Raji (cell line): ENCODE measurements around the gene SLC25A21.

ENCODE experiments used
- POLR2A ChIP-seq: IDR thresholded peaks from 2 replicates; pipeline ENCODE4 v1.6.1; 2011; ENCODE audit warnings: low read depth, low read length, control low read depth; ENCODE audit not compliant: insufficient read depth

Gene SLC25A21

GRCh38 chr14:36955967-36956366, 216.4 kb downstream of the SLC25A21 start:
- TF ChIP-seq POLR2A = no peak

GRCh38 chr14:36955376-36955775, 217.0 kb downstream of the SLC25A21 start:
- TF ChIP-seq POLR2A = no peak

GRCh38 chr14:36952689-36953088, 219.7 kb downstream of the SLC25A21 start:
- TF ChIP-seq POLR2A = no peak

- TF ChIP-seq POLR2A = no peak
These were observed 221.0 kb downstream of the SLC25A21 start for GRCh38 chr14:36951380-36951911.

- no peak for TF ChIP-seq POLR2A
These were observed 221.6 kb downstream of the SLC25A21 start for GRCh38 chr14:36950812-36951211.

GRCh38 chr14:36949371-36949770, 223.0 kb downstream of the SLC25A21 start:
- no peak for TF ChIP-seq POLR2A

GRCh38 chr14:36948157-36948859, 224.1 kb downstream of the SLC25A21 start:
- no peak for TF ChIP-seq POLR2A

GRCh38 chr14:36947362-36947761, 225.0 kb downstream of the SLC25A21 start:
- no peak for TF ChIP-seq POLR2A

GRCh38 chr14:36946872-36947271, 225.5 kb downstream of the SLC25A21 start:
- TF ChIP-seq POLR2A = no peak

- TF ChIP-seq POLR2A = no peak
These were observed 227.9 kb downstream of the SLC25A21 start for GRCh38 chr14:36944307-36945010.

- TF ChIP-seq POLR2A = no peak
These were observed 229.7 kb downstream of the SLC25A21 start for GRCh38 chr14:36942522-36943245.

- no peak for TF ChIP-seq POLR2A
These were observed 230.5 kb downstream of the SLC25A21 start for GRCh38 chr14:36941783-36942521.

- no peak for TF ChIP-seq POLR2A
These were observed 231.9 kb downstream of the SLC25A21 start for GRCh38 chr14:36940476-36940875.

GRCh38 chr14:36939265-36939664, 233.1 kb downstream of the SLC25A21 start:
- no peak for TF ChIP-seq POLR2A

GRCh38 chr14:36938678-36939077, 233.7 kb downstream of the SLC25A21 start:
- TF ChIP-seq POLR2A = no peak
